ENCODE measurements around the gene SLCO4A1. TPM values are rescaled to one million over a fixed set of nuclear protein-coding genes. Genes with fewer than 3 reads are reported as not detected.

SLCO4A1 gene
- total and polyA plus RNA-seq, 9 of the 15 experiments (the other 6 are each of a cell fraction or from before 2014, with no cell fraction given): 1.6 to 21.9 (median 12.8) TPM

GRCh38 chr20:62666736-62667529, 24.6 kb downstream of the SLCO4A1 start:
- ChIA-PET CTCF (ENCODE audit: low intra/inter-chr PET ratio) (interaction anchor here (2.8 kb wide), 1 partner anchor 125 kb away, joined by 20 read pairs; no protein-coding TSS in a partner anchor), POLR2A (interaction anchor here (0.5 to 0.7 kb wide), 3 partner anchors 12 to 221 kb away, joined by 3 read pairs; no protein-coding TSS in a partner anchor)
- Histone ChIP-seq H3K36me3 (ENCODE audit: control insufficient read depth, insufficient read depth, low read length) (peaks cover 55% of the 10 kb centered on the region; the same call in 2 of the 3 replicates), H3K9me3 (replicated peaks; ENCODE audit: control insufficient read depth, insufficient read depth, low read depth, low read length) (no peaks in the 10 kb centered on the region), H3K4me1 (replicated peaks in 1 of 2; ENCODE audit: control insufficient read depth in 2 of 2, insufficient read depth in 2 of 2, low read length in 2 of 2) (peaks cover 0 to 45% of the 10 kb centered on the region in 2 experiments; a peak in 2 of 5 replicates), H3K4me3 (no peak overlapping the region), H4K20me1 (replicated peaks; ENCODE audit: control insufficient read depth, insufficient read depth, low read length) (no peaks in the 10 kb centered on the region; the same call in 1 of the 2 replicates), H3K79me2 (ENCODE audit: control insufficient read depth, insufficient read depth, low read length) (no peaks in the 10 kb centered on the region), H3K27ac (ENCODE audit: extremely low read depth, low read depth, low read length) (no peak overlapping the region), H3K9ac (ENCODE audit: insufficient read depth in 1 of 2, low read depth in 2 of 2, low read length in 2 of 2) (no peak overlapping the region), H3K4me2 (ENCODE audit: insufficient read depth, low read length) (no peak overlapping the region), H3K27me3 (ENCODE audit: control insufficient read depth in 2 of 2, insufficient read depth in 2 of 2, low read length in 2 of 2) (no peaks in the 10 kb centered on the region), H2AFZ (ENCODE audit: low read depth, low read length) (no peak overlapping the region), H3K9me1 (ENCODE audit: control insufficient read depth, insufficient read depth, low read length) (no peaks in the 10 kb centered on the region)
- ATAC-seq (no peak), DNase-seq (ENCODE audit: extremely low read depth in 1 of 4, low spot score in 3 of 4) (no peak), FAIRE-seq (no peak)
- intact Hi-C loops (cut with micrococcal nuclease) (loop anchor here (5.0 kb wide), 1 partner anchor 140 kb away; no protein-coding TSS in a partner anchor), in situ Hi-C loops (cut with MboI) (loop anchor here (5.0 kb wide), 1 partner anchor 125 kb away; no protein-coding TSS in a partner anchor)
- TF ChIP-seq IRF2 (CRISPR knock-in tag; IDR thresholded peaks at IDR 0.05) (no peak), MEF2D (tag; conservative IDR thresholded peaks at IDR 0.05; ENCODE audit: low read depth) (no peak), CHD1 (IDR thresholded peaks at IDR 0.05; ENCODE audit: low read length) (no peak), XRCC3 (IDR thresholded peaks at IDR 0.05) (no peak), EHMT2 (IDR thresholded peaks at IDR 0.05) (no peak), BRCA1 (IDR thresholded peaks at IDR 0.05) (no peak), BRCA1 (CRISPR knock-in tag; IDR thresholded peaks at IDR 0.05) (no peak), TAF1 (IDR thresholded peaks at IDR 0.05; ENCODE audit: control insufficient read depth, extremely low read depth, insufficient read depth, low read length, severe bottlenecking) (no peak), ZNF140 (CRISPR knock-in tag; IDR thresholded peaks at IDR 0.05) (no peak), ZNF12 (CRISPR knock-in tag; IDR thresholded peaks at IDR 0.05) (no peak), RBM34 (IDR thresholded peaks at IDR 0.05; ENCODE audit: borderline replicate concordance, insufficient read depth, low read length) (no peak), ZBTB1 (CRISPR knock-in tag; IDR thresholded peaks at IDR 0.05; ENCODE audit: borderline replicate concordance, low read depth) (no peak), PTRF (tag; IDR thresholded peaks at IDR 0.05) (no peak), ZNF699 (CRISPR knock-in tag; IDR thresholded peaks at IDR 0.05; ENCODE audit: insufficient replicate concordance) (no peak), TEAD4 (IDR thresholded peaks at IDR 0.05; ENCODE audit: low read length) (no peak), TEAD4 (CRISPR knock-in tag; IDR thresholded peaks at IDR 0.05; ENCODE audit: borderline replicate concordance) (no peak), SNIP1 (IDR thresholded peaks at IDR 0.05; ENCODE audit: low read depth) (no peak)
- TF ChIP-seq, protein P1, sequence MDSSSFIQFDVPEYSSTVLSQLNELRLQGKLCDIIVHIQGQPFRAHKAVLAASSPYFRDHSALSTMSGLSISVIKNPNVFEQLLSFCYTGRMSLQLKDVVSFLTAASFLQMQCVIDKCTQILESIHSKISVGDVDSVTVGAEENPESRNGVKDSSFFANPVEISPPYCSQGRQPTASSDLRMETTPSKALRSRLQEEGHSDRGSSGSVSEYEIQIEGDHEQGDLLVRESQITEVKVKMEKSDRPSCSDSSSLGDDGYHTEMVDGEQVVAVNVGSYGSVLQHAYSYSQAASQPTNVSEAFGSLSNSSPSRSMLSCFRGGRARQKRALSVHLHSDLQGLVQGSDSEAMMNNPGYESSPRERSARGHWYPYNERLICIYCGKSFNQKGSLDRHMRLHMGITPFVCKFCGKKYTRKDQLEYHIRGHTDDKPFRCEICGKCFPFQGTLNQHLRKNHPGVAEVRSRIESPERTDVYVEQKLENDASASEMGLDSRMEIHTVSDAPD (CRISPR knock-in tag; IDR thresholded peaks at IDR 0.05): no peak
- TF ChIP-seq, protein P2, sequence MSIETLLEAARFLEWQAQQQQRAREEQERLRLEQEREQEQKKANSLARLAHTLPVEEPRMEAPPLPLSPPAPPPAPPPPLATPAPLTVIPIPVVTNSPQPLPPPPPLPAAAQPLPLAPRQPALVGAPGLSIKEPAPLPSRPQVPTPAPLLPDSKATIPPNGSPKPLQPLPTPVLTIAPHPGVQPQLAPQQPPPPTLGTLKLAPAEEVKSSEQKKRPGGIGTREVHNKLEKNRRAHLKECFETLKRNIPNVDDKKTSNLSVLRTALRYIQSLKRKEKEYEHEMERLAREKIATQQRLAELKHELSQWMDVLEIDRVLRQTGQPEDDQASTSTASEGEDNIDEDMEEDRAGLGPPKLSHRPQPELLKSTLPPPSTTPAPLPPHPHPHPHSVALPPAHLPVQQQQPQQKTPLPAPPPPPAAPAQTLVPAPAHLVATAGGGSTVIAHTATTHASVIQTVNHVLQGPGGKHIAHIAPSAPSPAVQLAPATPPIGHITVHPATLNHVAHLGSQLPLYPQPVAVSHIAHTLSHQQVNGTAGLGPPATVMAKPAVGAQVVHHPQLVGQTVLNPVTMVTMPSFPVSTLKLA (conservative IDR thresholded peaks at IDR 0.05): no peak
- TF ChIP-seq, protein P3, sequence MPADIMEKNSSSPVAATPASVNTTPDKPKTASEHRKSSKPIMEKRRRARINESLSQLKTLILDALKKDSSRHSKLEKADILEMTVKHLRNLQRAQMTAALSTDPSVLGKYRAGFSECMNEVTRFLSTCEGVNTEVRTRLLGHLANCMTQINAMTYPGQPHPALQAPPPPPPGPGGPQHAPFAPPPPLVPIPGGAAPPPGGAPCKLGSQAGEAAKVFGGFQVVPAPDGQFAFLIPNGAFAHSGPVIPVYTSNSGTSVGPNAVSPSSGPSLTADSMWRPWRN (IDR thresholded peaks at IDR 0.05; ENCODE audit: low read depth): no peak
- BruUV-seq (replicated peaks): no TSS peak
- WGBS (ENCODE audit: insufficient coverage, low coverage, missing lambda C conversion rate): 78% methylated on average over 21 of the region's 27 CpGs

All from K562 (cell line).